CD4-positive, alpha-beta T cell treated with Interferon alpha-2 for 1 hour (primary cell): ENCODE results near the gene NTM.

ENCODE experiments used
- DNase-seq, 2 donors: peaks; one replicate each; pipeline ENCODE4 v3.0.0-alpha.2; 2020 to 2022

The NTM gene

GRCh38 chr11:131943295-131943694, 572.9 kb downstream of the NTM start:
- no peak for DNase-seq

DNA sequence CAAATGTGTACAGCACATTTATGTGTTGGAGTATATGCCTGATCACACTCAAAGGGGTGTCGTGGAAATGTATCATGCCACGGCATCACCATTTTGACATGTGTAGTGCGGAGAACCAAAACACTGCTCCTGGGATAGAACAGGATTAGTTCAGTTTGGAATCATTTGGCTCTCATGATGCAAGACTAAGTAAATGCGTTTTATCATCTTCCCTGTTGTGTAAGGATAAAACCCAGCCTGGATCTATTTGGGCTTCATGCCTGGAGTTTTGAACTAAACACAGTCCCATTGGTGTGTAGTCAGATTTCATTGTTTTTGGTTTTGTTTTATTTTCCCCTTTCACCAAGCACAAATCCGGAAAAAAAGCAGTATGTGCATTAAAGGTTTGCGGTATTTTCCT, 574.3 kb downstream of the NTM start:
- DNase-seq: no peak

GRCh38 chr11:131945706-131946105, 575.3 kb downstream of the NTM start:
- DNase-seq: no peak

DNA sequence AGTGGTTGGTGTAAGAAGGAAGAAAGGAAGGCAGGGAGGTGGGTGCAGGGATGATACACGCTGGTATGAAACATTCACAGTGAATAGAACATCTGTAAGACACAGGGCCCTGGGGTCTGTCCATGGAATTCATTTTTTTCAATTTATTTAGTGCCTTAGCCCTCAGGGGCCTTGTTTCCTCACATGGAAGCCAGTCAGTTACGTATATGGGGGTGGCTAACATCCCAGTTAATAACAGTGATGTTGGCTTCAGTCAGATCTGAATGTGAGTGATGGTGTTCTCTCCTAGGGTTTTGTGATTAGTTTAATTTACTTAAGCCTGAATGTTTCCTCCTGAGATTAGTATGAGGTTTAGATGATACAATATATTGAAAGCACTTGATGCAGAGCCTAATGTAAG, 577.1 kb downstream of the NTM start:
- no peak for DNase-seq

- DNase-seq: no peak
Measured at GRCh38 chr11:131951121-131951520, 580.7 kb downstream of the NTM start.

GRCh38 chr11:131954146-131954545, 583.7 kb downstream of the NTM start:
- DNase-seq: no peak

GRCh38 chr11:131955904-131956303, 585.5 kb downstream of the NTM start:
- DNase-seq: no peak

DNA sequence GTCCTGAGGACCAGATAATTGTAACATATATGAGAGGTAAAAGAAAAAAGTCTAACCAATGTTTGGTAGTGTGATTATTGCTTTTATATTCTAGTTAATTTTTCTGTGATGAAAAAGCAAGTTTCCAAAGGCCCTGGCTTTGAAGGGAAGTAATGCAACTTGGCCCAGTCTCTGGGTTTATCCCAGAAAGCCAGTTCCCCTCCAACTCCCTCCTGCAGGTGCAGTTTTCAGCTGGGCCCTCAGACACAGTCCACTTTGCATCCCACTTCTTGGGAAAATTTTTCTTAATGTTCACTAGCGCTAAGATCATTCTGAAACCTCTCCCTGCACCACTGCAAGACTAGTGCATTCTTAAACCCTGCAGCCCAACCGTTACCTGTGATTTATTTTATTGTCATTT, 586.8 kb downstream of the NTM start:
- no peak for DNase-seq

DNA sequence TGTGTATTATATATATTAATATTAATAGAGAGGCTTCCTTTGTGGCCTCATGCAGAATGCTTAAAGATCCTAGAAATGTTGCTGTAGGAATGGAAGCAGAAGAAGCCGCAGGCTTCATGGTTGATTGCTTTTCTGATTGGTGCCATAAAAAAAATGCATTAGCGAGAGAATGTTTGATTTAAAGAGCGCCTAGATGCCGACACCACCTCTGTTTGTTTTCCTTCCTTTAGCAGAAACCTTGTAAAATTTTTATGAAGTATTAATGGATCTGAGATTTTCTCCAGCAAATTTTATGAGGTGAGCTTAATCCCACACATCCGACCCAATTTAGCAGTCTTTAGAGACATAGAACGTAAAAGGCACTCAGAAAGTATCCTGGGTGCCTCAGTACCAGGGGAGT, 587.5 kb downstream of the NTM start:
- DNase-seq: no peak

DNA sequence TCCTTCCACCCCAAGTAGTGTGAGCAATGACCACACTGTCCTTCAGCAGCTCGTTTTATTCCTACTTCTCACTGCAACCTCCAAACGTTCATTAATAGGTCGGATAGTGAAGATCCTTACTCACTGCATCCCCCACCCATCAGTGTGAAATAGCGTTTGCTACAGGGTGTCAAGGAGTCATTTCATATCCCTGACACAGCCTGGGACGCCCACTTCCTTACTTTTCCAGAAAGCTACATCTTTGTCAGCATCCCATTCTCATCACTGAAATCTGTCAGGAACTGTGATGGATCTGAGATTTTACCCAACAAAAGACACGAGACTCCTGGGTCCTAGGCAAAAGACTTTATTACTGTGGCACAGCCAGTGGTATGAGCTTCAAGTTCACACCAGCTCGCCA, 592.4 kb downstream of the NTM start:
- no peak for DNase-seq

DNA sequence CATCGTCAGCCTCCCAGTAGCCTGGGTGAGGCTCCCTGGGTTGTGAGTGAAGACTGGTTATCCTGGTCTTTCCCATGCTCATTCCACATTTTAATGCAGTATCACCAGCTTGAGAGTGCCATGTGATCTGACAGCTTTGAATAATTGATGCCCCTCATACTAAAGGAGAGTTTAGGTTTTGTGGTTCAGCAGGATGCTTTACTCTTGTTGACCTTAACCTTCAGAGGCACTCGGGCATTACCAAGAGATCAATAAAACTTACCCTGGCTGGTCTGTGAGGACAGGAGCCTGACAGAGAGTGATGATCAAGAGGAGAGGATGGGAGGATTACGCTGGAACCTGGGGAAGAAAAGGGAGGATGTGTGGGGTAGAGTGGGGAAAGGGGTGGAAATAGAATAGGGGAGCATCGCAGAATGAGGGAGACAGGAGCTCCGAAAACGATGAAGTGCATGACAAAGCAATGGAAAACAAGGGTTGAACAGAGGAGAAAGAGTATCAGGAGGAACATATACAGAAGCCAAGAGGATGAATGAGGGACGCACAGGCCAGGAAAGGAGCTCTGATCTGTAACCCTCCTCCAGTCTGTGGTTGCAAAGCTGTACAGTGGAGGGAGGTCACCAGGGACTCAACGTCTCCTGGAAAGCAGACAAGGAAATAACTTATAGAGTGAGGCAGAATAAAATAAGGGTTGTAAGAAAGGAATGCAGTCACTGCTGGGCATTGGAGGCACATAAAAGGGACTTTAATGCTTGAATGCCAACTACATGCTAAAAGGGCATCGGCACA, 594.5 kb downstream of the NTM start:
- no peak for DNase-seq

- no peak for DNase-seq
Measured at GRCh38 chr11:131965504-131965903, 595.1 kb downstream of the NTM start.

GRCh38 chr11:131966667-131967066, 596.3 kb downstream of the NTM start:
- DNase-seq: no peak

DNA sequence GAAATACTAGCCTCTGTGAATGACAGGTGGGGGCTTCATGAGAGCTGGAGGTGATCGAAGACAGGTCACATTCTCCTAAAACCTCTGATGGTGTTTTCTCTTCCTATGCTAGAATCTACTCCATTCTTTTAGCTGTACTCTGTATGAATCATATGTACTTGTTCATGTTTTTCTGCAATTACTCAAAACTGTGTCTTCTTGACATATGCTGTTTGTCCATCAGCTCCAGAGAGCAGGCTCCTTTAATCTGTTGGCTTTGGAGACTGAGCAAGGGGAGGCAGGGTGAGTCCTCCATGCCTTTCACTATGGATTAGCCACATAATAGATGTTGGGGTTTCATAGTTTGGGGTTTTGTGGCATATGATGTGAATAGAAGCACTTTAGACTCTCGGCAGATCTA, 598.8 kb downstream of the NTM start:
- no peak for DNase-seq

- no peak for DNase-seq
Measured at GRCh38 chr11:131973061-131973460, 602.6 kb downstream of the NTM start.

- DNase-seq: no peak
Measured at GRCh38 chr11:131975619-131976018, 605.2 kb downstream of the NTM start.

DNA sequence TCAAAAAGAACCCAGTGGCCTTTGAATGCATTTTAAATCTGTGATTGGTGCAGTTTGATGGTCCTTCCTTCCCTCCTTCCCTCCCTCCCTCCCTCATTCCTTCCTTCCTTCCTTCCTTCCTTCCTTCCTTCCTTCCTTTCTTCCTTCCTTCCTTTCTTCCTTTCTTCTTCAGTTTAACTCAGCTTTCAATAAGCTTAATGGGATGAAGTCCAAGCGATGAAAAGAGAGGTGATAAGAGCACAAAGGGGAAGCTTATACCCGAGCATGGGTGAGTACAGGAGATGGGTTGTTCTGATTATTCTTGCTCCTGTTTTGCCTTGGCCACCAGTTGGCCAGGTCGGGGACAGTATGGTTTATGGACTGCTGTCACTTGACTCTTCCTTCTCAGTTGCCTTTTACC, 605.6 kb downstream of the NTM start:
- no peak for DNase-seq

DNA sequence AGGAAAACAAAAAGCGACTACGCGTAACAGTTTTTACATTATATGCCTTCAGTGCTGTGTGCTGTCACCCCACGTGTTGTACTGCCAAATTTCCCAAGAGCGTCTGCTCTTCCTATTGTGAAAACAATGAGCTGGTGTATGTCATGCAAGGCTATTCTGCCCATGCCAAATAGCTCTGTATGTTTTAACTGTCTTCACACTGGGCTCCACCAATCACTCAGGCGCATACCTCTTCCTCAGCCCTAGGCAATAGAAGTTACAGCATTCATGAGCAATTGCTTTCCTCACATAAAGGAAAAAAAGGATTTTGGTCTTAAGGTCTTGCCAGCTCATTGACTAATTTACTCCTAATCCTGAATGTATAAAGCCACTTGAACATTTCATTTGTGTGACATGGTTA, 606.8 kb downstream of the NTM start:
- DNase-seq: no peak

DNA sequence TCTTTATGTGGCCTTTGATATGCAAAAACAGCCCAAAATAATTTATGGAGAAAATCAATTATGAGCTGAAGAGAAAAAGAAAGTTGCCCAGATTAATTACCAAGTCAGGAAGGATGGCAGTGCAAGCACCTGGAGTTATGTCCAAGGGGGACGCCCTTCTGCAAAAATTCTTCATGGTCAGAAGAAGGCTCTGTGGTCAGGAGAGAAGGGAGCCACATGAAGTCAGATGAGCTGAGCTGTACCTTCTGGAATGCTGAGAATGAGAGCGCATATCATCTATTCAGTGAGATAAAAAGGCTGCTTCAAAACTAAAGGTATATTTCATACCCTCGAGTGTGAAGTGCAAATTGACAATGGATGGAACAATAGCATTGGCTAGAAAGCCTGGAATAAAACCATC, 607.4 kb downstream of the NTM start:
- no peak for DNase-seq

DNA sequence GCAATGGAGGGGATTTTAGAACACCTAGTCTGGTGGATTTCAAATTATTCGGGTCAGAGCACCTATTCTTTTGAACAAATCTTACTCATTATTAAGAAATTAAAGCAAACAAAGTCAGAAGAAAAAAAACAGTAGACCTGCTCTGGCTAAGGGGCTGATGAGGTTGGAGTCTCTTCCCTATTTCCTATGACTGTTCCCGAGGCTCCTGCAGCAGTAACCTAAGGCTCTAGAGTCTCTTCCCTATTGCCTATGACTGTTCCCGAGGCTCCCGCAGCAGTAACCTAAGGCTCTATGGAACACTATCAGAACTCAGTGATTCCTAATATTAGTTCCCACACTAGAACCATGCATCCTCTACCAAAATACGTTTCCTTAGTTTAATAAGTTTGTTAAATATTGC, 607.9 kb downstream of the NTM start:
- no peak for DNase-seq

GRCh38 chr11:131979364-131979763, 608.9 kb downstream of the NTM start:
- no peak for DNase-seq

DNA sequence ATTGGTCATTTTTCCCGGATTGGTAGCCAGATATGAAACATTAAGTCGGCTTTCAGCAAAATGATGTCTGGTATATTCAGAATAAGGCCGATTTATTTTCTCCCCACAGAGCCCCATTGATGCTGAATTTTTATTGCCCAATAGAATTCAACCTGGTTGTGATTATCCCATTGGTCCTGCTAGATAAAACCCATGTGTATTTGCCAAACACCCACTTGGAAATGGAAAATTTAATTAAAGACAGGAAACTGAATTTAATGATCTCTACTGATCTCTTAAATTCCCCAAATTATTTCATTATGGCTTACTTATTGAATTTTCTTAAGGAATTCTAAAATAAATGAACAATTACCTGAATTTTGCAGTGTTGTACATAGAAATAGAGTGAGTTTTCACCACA, 609.8 kb downstream of the NTM start:
- DNase-seq: no peak

DNA sequence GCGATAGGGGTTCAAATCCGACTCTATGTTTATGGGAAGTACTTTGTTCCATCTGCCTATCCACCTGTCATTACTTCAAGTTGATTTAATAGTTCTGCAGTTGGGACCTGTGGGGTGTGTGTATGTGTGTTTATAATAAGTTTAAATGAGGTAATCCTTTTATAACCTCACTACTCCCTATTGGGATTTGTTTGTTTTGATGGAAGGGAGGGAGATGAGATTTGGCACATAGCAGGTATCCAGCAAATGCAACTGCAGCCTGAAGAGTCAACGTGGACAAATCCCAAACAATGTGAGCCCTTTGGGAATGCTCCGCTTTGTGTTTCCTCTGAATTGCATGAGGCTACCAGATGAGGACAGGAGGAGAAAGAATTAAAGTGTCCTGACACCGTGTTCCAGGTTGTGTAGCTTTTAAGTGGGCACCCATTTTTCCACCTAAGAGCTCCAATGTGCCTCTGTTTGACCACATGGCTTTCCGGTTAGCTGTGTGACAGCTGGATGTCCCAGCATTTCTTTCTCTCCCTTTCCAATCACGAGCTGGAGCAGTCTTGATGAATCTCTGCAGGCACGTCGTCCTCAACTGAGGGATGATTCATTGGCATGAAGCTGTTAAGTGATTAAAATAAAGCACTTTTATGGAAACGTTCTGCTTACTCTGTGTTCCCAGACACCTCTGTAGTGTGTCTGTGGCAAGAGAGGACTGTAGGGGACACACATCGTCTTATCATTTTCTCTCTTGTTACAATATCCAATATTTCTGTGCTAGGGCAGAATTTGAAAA, 610.7 kb downstream of the NTM start:
- DNase-seq: no peak

- no peak for DNase-seq
Measured at GRCh38 chr11:131982154-131982553, 611.7 kb downstream of the NTM start.
